Trophoblast cell (in vitro differentiated cells and primary cell): ENCODE data around the gene MTG1.

Source experiments
- DNase-seq, 2 donors: peaks; one replicate each; pipeline ENCODE4 v3.0.0-alpha.2; 2016
- H2AFZ ChIP-seq: 2 replicates; pipeline ENCODE4 v1.6.1; 2013; ENCODE audit warnings: low read length, moderate library complexity, mild to moderate bottlenecking; ENCODE audit not compliant: insufficient read depth, poor library complexity
- H2AK5ac ChIP-seq: 2 replicates; pipeline ENCODE4 v1.6.1; 2013; ENCODE audit warnings: mild to moderate bottlenecking, low read length
- H2BK120ac ChIP-seq: 2 replicates; pipeline ENCODE4 v1.6.1; 2013; ENCODE audit warnings: low read length, mild to moderate bottlenecking, moderate library complexity; ENCODE audit not compliant: insufficient read depth, poor library complexity
- H2BK12ac ChIP-seq: 2 replicates; pipeline ENCODE4 v1.6.1; 2013; ENCODE audit warnings: mild to moderate bottlenecking, low read length, moderate library complexity
- H2BK5ac ChIP-seq: 2 replicates; pipeline ENCODE4 v1.6.1; 2013; ENCODE audit warnings: low read length, low read depth, moderate library complexity, mild to moderate bottlenecking; ENCODE audit not compliant: poor library complexity
- H3K14ac ChIP-seq: 2 replicates; pipeline ENCODE4 v1.6.1; 2013; ENCODE audit warnings: mild to moderate bottlenecking, low read length
- H3K18ac ChIP-seq: 2 replicates; pipeline ENCODE4 v1.6.1; 2013; ENCODE audit warnings: mild to moderate bottlenecking, low read length
- H3K23ac ChIP-seq: 2 replicates; pipeline ENCODE4 v1.6.1; 2013; ENCODE audit warnings: low read length
- H3K27ac ChIP-seq: 2 replicates; pipeline ENCODE4 v1.5.1; 2013; ENCODE audit warnings: low read depth, mild to moderate bottlenecking, inconsistent platforms, low read length, moderate library complexity
- H3K27me3 ChIP-seq: 2 replicates; pipeline ENCODE4 v1.6.1; 2013; ENCODE audit warnings: inconsistent platforms, mild to moderate bottlenecking, low read length, moderate library complexity; ENCODE audit not compliant: insufficient read depth
- H3K36me3 ChIP-seq, 2 experiments: 1 replicate in 1 of 2; 2 replicates in 1 of 2; pipeline ENCODE4 v1.6.1; 2013; ENCODE audit warnings: low read length in 2 of 2, mild to moderate bottlenecking in 2 of 2, moderate library complexity in 1 of 2; ENCODE audit not compliant: insufficient read depth in 2 of 2, control insufficient read depth in 1 of 2
- H3K4ac ChIP-seq: 2 replicates; pipeline ENCODE4 v1.6.1; 2013; ENCODE audit warnings: low read depth, mild to moderate bottlenecking, low read length, moderate library complexity
- H3K4me1 ChIP-seq, 2 experiments: 1 replicate in 1 of 2; 2 replicates in 1 of 2; pipeline ENCODE4 v1.6.1; 2013; ENCODE audit warnings: low read length in 2 of 2, mild to moderate bottlenecking in 2 of 2, moderate library complexity in 1 of 2; ENCODE audit not compliant: insufficient read depth in 2 of 2, control insufficient read depth in 1 of 2
- H3K4me2 ChIP-seq: 2 replicates; pipeline ENCODE4 v1.6.1; 2013; ENCODE audit warnings: inconsistent platforms, mild to moderate bottlenecking, low read length, moderate library complexity
- H3K4me3 ChIP-seq: 2 replicates; pipeline ENCODE4 v1.5.1; 2013; ENCODE audit warnings: mild to moderate bottlenecking, low read depth, low read length, inconsistent platforms
- H3K79me1 ChIP-seq: one replicate; pipeline ENCODE4 v1.6.1; 2013; ENCODE audit warnings: low read length
- H3K79me2 ChIP-seq: 2 replicates; pipeline ENCODE4 v1.6.1; 2013; ENCODE audit warnings: low read length, mild to moderate bottlenecking; ENCODE audit not compliant: control insufficient read depth, insufficient read depth, poor library complexity
- H3K9ac ChIP-seq: 2 replicates; pipeline ENCODE4 v1.6.1; 2013; ENCODE audit warnings: mild to moderate bottlenecking, low read length
- H3K9me3 ChIP-seq: 2 replicates; pipeline ENCODE4 v1.6.1; 2013; ENCODE audit warnings: low read depth, mild to moderate bottlenecking, control low read depth, inconsistent platforms, low read length; ENCODE audit not compliant: insufficient read depth
- H4K12ac ChIP-seq: 2 replicates; pipeline ENCODE4 v1.6.1; 2013; ENCODE audit warnings: low read depth, mild to moderate bottlenecking, low read length, moderate library complexity
- H4K8ac ChIP-seq: 2 replicates; pipeline ENCODE4 v1.6.1; 2013; ENCODE audit warnings: low read depth, mild to moderate bottlenecking, low read length, moderate library complexity
- H4K91ac ChIP-seq: one replicate; pipeline ENCODE4 v1.6.1; 2013; ENCODE audit warnings: low read depth, mild to moderate bottlenecking, low read length, moderate library complexity
- WGBS: extraction: QIAGEN DNeasy Blood & Tissue Kit; methylation state at CpG from one replicate; pipeline ENCODE4 v1.1.7; 2013; ENCODE audit warnings: missing lambda C conversion rate; ENCODE audit not compliant: insufficient read length, insufficient coverage; ENCODE audit errors: extremely low coverage; 5-methylcytosine and 5-hydroxymethylcytosine counted together

MTG1 gene

GRCh38 chr10:133378251-133379096 is 15.5 kb upstream of the MTG1 start:
- DNase-seq = peak; percentile 15 to 56
- Histone ChIP-seq H3K4me3 (peak overlapping the region; percentile 81), H2BK5ac (no peak overlapping the region), H3K79me1 (no peaks in the 10 kb centered on the region), H3K36me3 (no peaks in the 10 kb centered on the region), H3K27ac (no peak overlapping the region), H3K4me2 (peak overlapping the region; percentile 94), H3K4me1 (peaks cover 3 to 4% of the 10 kb centered on the region in 2 experiments), H2AK5ac (no peak overlapping the region), H3K4ac (no peak overlapping the region), H3K23ac (no peak overlapping the region), H3K18ac (no peak overlapping the region), H2BK12ac (no peak overlapping the region), H3K9ac (peak overlapping the region; percentile 43), H4K91ac (no peak overlapping the region), H3K14ac (no peak overlapping the region), H4K12ac (no peak overlapping the region), H4K8ac (peak overlapping the region; percentile 49), H3K27me3 (peaks cover 8% of the 10 kb centered on the region), H3K79me2 (peaks cover 2% of the 10 kb centered on the region), H2BK120ac (no peak overlapping the region), H2AFZ (peak overlapping the region; percentile 19), H3K9me3 (peaks cover 6% of the 10 kb centered on the region)
- WGBS = no CpG with 5 or more reads among the region's 90 CpGs

GRCh38 chr10:133379152-133379800 is 14.7 kb upstream of the MTG1 start, which contains the start of gene PAOX:
Gene PAOX, plus strand, starts transcription at chr10:133379262. Its CDS starts 55 bp downstream, at chr10:133379317.
- no peaks in the 10 kb centered on the region for H3K79me1 ChIP-seq
- H3K18ac ChIP-seq = no peak within 1 kb of the TSS
- no peak within 1 kb of the TSS for H4K12ac ChIP-seq
- no peak within 1 kb of the TSS for H2BK5ac ChIP-seq
- H2BK12ac ChIP-seq = no peak within 1 kb of the TSS
- H3K4me2 ChIP-seq = peak within 1 kb of the TSS; percentile 94
- peaks cover 6% of the 10 kb centered on the region for H3K9me3 ChIP-seq
- H2AFZ ChIP-seq = peak within 1 kb of the TSS; percentile 56
- peaks cover 3 to 4% of the 10 kb centered on the region in 2 experiments for H3K4me1 ChIP-seq
- DNase-seq = peak; percentile 31 to 61
- H3K79me2 ChIP-seq = peaks cover 2% of the 10 kb centered on the region
- H3K36me3 ChIP-seq = no peaks in the 10 kb centered on the region
- no peak within 1 kb of the TSS for H3K27ac ChIP-seq
- no CpG with 5 or more reads among the region's 78 CpGs for whole genome bisulfite sequencing
- no peak within 1 kb of the TSS for H3K23ac ChIP-seq
- H2BK120ac ChIP-seq = peak within 1 kb of the TSS; percentile 26
- peak within 1 kb of the TSS; percentile 81 for H3K4me3 ChIP-seq
- peak within 1 kb of the TSS; percentile 56 for H4K8ac ChIP-seq
- no peak within 1 kb of the TSS for H2AK5ac ChIP-seq
- H3K14ac ChIP-seq = peak within 1 kb of the TSS; percentile 57
- H3K9ac ChIP-seq = peak within 1 kb of the TSS; percentile 43
- H4K91ac ChIP-seq = peak within 1 kb of the TSS; percentile 50
- peaks cover 8% of the 10 kb centered on the region for H3K27me3 ChIP-seq
- no peak within 1 kb of the TSS for H3K4ac ChIP-seq

- Histone ChIP-seq H3K9ac (no peak overlapping the region), H2BK120ac (no peak overlapping the region), H3K79me1 (no peaks in the 10 kb centered on the region), H2BK12ac (no peak overlapping the region), H3K4me2 (peak overlapping the region; percentile 89), H2BK5ac (no peak overlapping the region), H2AK5ac (no peak overlapping the region), H3K14ac (no peak overlapping the region), H4K8ac (no peak overlapping the region), H3K4me1 (peaks cover 3 to 4% of the 10 kb centered on the region in 2 experiments), H3K4ac (no peak overlapping the region), H4K12ac (no peak overlapping the region), H4K91ac (no peak overlapping the region), H3K9me3 (peaks cover 6% of the 10 kb centered on the region), H3K18ac (no peak overlapping the region), H2AFZ (no peak overlapping the region), H3K23ac (no peak overlapping the region), H3K27ac (no peak overlapping the region), H3K27me3 (peaks cover 8% of the 10 kb centered on the region), H3K79me2 (peaks cover 2% of the 10 kb centered on the region), H3K36me3 (no peaks in the 10 kb centered on the region), H3K4me3 (peak overlapping the region; percentile 75)
- no CpG with 5 or more reads among the region's 36 CpGs for WGBS
- DNase-seq = no peak
Measured at GRCh38 chr10:133379801-133380666, 13.9 kb upstream of the MTG1 start.

- Histone ChIP-seq H3K27me3 (peaks cover 8% of the 10 kb centered on the region), H4K8ac (no peak overlapping the region), H2BK12ac (no peak overlapping the region), H2BK120ac (no peak overlapping the region), H3K36me3 (no peaks in the 10 kb centered on the region), H4K91ac (no peak overlapping the region), H3K4me1 (peaks cover 3 to 4% of the 10 kb centered on the region in 2 experiments), H2AK5ac (no peak overlapping the region), H3K79me1 (no peaks in the 10 kb centered on the region), H2BK5ac (no peak overlapping the region), H3K18ac (no peak overlapping the region), H3K14ac (no peak overlapping the region), H3K9ac (no peak overlapping the region), H3K4ac (no peak overlapping the region), H3K4me3 (no peak overlapping the region), H3K9me3 (peaks cover 6% of the 10 kb centered on the region), H2AFZ (no peak overlapping the region), H3K4me2 (no peak overlapping the region), H3K23ac (no peak overlapping the region), H3K27ac (no peak overlapping the region), H3K79me2 (peaks cover 2% of the 10 kb centered on the region), H4K12ac (no peak overlapping the region)
- WGBS = no CpG with 5 or more reads among the region's 8 CpGs
- no peak for DNase-seq
Measured at GRCh38 chr10:133381036-133381435, 12.9 kb upstream of the MTG1 start.
